Activated CD8-positive, alpha-beta T cell treated with anti-CD3 and anti-CD28 coated beads for 36 hours (primary cell): Measurements from ENCODE around the gene TMEM184A. TPM values are rescaled to one million over a fixed set of nuclear protein-coding genes. Genes with fewer than 3 reads are reported as not detected.

Source experiments
- ATAC-seq: fragments of 200-7000 bp; cut with Tn5 transposase; one replicate; pipeline ENCODE4 v1.10.0; 2021; ENCODE audit warnings: mild to moderate bottlenecking, moderate library complexity
- CTCF ChIA-PET: fragments of 350-600 bp; sonication (Branson Sonifier 250); formaldehyde crosslinking; loops from one replicate; lab custom pipeline; 2021; ENCODE audit warnings: antibody characterized with exemption; lab: Charles Lee
- POLR2A ChIA-PET: fragments of 350-600 bp; sonication (Branson Sonifier 250); formaldehyde crosslinking; loops from one replicate; lab custom pipeline; 2021; ENCODE audit warnings: antibody characterized with exemption; lab: Charles Lee
- DNase-seq: peaks from one replicate; pipeline ENCODE4 v3.0.0-alpha.2; 2020
- H3K27ac Mint-ChIP-seq: one replicate; pipeline ENCODE4 v1.8.0; 2021; ENCODE audit warnings: mild to moderate bottlenecking, mixed read lengths
- H3K27me3 Mint-ChIP-seq: one replicate; pipeline ENCODE4 v1.8.0; 2021; ENCODE audit warnings: mixed read lengths
- H3K36me3 Mint-ChIP-seq: one replicate; pipeline ENCODE4 v1.8.0; 2021; ENCODE audit warnings: low read depth, mixed read lengths
- H3K4me1 Mint-ChIP-seq: one replicate; pipeline ENCODE4 v1.8.0; 2021; ENCODE audit warnings: low read depth, mixed read lengths
- H3K4me3 Mint-ChIP-seq: one replicate; pipeline ENCODE4 v1.8.0; 2021; ENCODE audit warnings: mild to moderate bottlenecking, moderate library complexity, mixed read lengths
- H3K9me3 Mint-ChIP-seq: one replicate; pipeline ENCODE4 v1.8.0; 2021; ENCODE audit warnings: mixed read lengths
- CTCF ChIP-seq: fragments of 200-600 bp; IDR thresholded peaks from one replicate; pipeline ENCODE4 v1.8.0; 2022; ENCODE audit warnings: antibody characterized with exemption, mild to moderate bottlenecking
- intact Hi-C: fragments of 100-400 bp; cut with micrococcal nuclease; formaldehyde crosslinking; loops from one replicate; pipeline ENCODE4 v1.10.0; 2022
- total RNA-seq, 2 experiments: library from RNA; stranded (reverse); gene quantifications; one replicate each; pipeline ENCODE4 v1.2.3, GENCODE V29; 2021

Gene TMEM184A
- total RNA-seq, 2 experiments from 2014 or later: not detected

- Mint-ChIP-seq H3K27ac (no peak overlapping the region), H3K4me3 (no peak overlapping the region), H3K4me1 (peaks cover 26% of the 10 kb centered on the region), H3K27me3 (peaks cover 30% of the 10 kb centered on the region), H3K36me3 (peaks cover 3% of the 10 kb centered on the region), H3K9me3 (peaks cover 3% of the 10 kb centered on the region)
- DNase-seq (no peak), ATAC-seq (no peak)
- ChIA-PET CTCF (interaction anchor here (1.1 kb wide), 1 partner anchor 13 kb away, joined by 4 read pairs; no protein-coding TSS in a partner anchor), POLR2A (no interaction called here)
- intact Hi-C loops: no loop called here
- TF ChIP-seq CTCF: no peak
Measured at GRCh38 chr7:1593904-1594421, 38.0 kb upstream of the TMEM184A start.

- ATAC-seq (peak; percentile 48), DNase-seq (peak; percentile 54)
- CTCF ChIA-PET: interaction anchor here (1.1 to 2.1 kb wide), 2 partner anchors 12 to 14 kb away, joined by 4 to 10 read pairs; no protein-coding TSS in a partner anchor
- Mint-ChIP-seq H3K27me3 (peaks cover 30% of the 10 kb centered on the region), H3K9me3 (peaks cover 6% of the 10 kb centered on the region), H3K27ac (no peak overlapping the region), H3K4me3 (peak overlapping the region; percentile 4), H3K4me1 (peaks cover 26% of the 10 kb centered on the region), H3K36me3 (peaks cover 5% of the 10 kb centered on the region)
- intact Hi-C loops: no loop called here
- POLR2A ChIA-PET: interaction anchor here (0.7 to 1.2 kb wide), 2 partner anchors 9 to 444 kb away, joined by 3 read pairs; no protein-coding TSS in a partner anchor
- peak; percentile 43 for TF ChIP-seq CTCF
Measured at GRCh38 chr7:1593091-1593866, 37.3 kb upstream of the TMEM184A start.

DNA sequence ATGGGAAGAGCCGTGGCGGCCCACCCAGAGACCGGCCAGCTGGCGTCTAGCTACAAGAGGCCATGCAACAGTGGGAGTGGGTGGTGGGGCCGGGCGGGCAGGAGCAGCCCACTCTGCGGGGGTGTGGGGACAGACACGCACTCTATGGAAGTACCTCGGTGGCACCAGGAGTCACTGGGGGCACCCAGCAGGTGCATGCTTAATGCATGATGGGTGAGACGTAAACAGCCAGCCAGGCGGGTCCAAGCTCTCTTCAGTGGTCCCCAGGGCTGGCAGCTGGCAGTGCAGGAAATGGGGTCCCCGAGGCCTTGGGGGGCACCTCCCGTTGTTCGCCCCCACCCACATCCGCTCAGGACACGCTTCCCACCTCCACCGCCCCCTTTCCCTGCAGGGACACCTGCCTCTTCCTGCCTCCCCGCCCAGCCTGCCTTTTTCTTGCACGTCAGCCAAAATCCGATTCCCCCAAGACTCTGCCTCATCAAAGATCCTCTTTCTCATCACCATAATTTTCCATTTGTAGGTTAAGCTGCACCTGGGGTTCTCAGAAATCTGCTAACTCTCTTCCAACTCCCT is 36.4 kb upstream of the TMEM184A start:
- ATAC-seq (peak; percentile 60), DNase-seq (peak; percentile 56)
- ChIA-PET CTCF (interaction anchor here (2.1 kb wide), 1 partner anchor 13 kb away, joined by 10 read pairs; no protein-coding TSS in a partner anchor), POLR2A (interaction anchor here (0.7 to 1.2 kb wide), 2 partner anchors 8 to 445 kb away, joined by 3 read pairs; no protein-coding TSS in a partner anchor)
- Mint-ChIP-seq H3K4me1 (peaks cover 26% of the 10 kb centered on the region), H3K36me3 (peaks cover 5% of the 10 kb centered on the region), H3K27ac (peak overlapping the region; percentile 17), H3K9me3 (peaks cover 6% of the 10 kb centered on the region), H3K27me3 (peaks cover 30% of the 10 kb centered on the region), H3K4me3 (peak overlapping the region; percentile 4)
- no peak for TF ChIP-seq CTCF
- intact Hi-C loops: no loop called here

GRCh38 chr7:1591876-1592275 is 35.9 kb upstream of the TMEM184A start:
- H3K9me3 Mint-ChIP-seq: peaks cover 6% of the 10 kb centered on the region
- DNase-seq (peak; percentile 50), ATAC-seq (peak; percentile 48)
- ChIA-PET POLR2A (no interaction called here), CTCF (interaction anchor here (2.1 kb wide), 1 partner anchor 13 kb away, joined by 10 read pairs; no protein-coding TSS in a partner anchor)
- H3K4me3 Mint-ChIP-seq: peak overlapping the region; percentile 4
- peaks cover 26% of the 10 kb centered on the region for H3K4me1 Mint-ChIP-seq
- TF ChIP-seq CTCF: no peak
- peaks cover 30% of the 10 kb centered on the region for H3K27me3 Mint-ChIP-seq
- intact Hi-C loops: no loop called here
- no peak overlapping the region for H3K27ac Mint-ChIP-seq
- H3K36me3 Mint-ChIP-seq: peaks cover 5% of the 10 kb centered on the region
